Embryonic facial prominence (tissue), 1 donor: ENCODE data around the gene TGFBR3L.
"Not testable (repeated sequence)": the region's sequence is repeated elsewhere in the genome, so short reads cannot be mapped to it uniquely, and the experiment has no call there.

ENCODE experiments used
- DNase-seq: peaks from one replicate; pipeline ENCODE4 v3.0.0-alpha.2; 2016; ENCODE audit errors: extremely low spot score

TGFBR3L gene

GRCh38 chr19:7959211-7959610 lies 44.6 kb downstream of the TGFBR3L start:
- no peak for DNase-seq

- not testable (repeated sequence) for DNase-seq
Observed at GRCh38 chr19:7961082-7961481, 46.5 kb downstream of the TGFBR3L start.

GRCh38 chr19:7961920-7962626 lies 47.4 kb downstream of the TGFBR3L start:
- DNase-seq: no peak

- no peak for DNase-seq
Observed at GRCh38 chr19:7962644-7963268, 48.1 kb downstream of the TGFBR3L start.

GRCh38 chr19:7963566-7963965 lies 48.9 kb downstream of the TGFBR3L start:
- DNase-seq: no peak

DNA sequence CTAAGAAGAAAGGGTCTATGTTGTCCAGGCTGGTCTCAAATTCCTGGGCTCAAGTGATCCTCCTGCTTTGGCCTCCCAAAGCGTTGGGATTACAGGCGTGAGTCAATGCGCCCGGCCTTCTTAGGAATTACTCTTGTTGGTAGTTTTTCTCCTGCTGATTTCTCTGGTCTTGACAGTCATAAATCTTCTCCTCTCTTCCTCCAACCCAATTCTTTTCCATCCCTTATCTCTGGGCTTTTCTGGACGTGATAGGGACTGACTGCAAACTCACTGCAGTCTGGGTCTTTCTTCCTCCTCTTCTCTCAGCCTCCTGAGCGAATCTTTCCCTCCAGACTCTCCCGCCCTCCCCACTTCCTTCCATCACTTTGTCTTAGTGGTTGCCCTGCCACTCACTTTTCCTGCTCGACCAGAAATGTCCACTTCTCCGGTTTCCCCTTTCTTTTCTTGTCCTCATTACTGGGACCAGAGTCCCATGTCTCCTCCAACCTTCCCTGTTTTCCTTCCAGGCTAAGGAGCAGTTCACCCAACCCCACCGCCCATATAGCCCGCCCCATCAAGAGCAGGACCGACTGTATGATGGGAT lies 50.7 kb downstream of the TGFBR3L start:
- no peak for DNase-seq

GRCh38 chr19:7965921-7966665 lies 51.5 kb downstream of the TGFBR3L start:
- no peak for DNase-seq

GRCh38 chr19:7968008-7968795 lies 53.6 kb downstream of the TGFBR3L start:
- DNase-seq: no peak
